AG04450 (cell line): ENCODE results near the gene PRRT1B. TPM values are rescaled to one million over a fixed set of nuclear protein-coding genes. Genes with fewer than 3 reads are reported as not detected.

Source experiments
- CTCF ChIA-PET: fragments of 300-600, 350-600 bp; formaldehyde crosslinking; extraction: SDS; loops from one replicate; lab custom pipeline; 2022; ENCODE audit warnings: antibody characterized with exemption, inconsistent platforms; lab: Charles Lee
- POLR2A ChIA-PET: fragments of 350-600 bp; formaldehyde crosslinking; extraction: SDS; loops from one replicate; lab custom pipeline; 2021; ENCODE audit warnings: antibody characterized with exemption, inconsistent platforms; lab: Yijun Ruan, JAX
- DNase-seq: peaks from one replicate; pipeline ENCODE4 v3.0.0-alpha.2; 2011; ENCODE audit warnings: low read depth, low spot score
- H3K27ac ChIP-seq: one replicate; pipeline ENCODE4 v1.5.1; 2012; ENCODE audit warnings: low read depth, low read length, control low read depth
- H3K27me3 ChIP-seq: one replicate; pipeline ENCODE4 v1.6.0; 2012; ENCODE audit warnings: low read length; ENCODE audit not compliant: control insufficient read depth, insufficient read depth
- H3K4me3 ChIP-seq: 2 replicates; pipeline ENCODE4 v1.5.1; 2011; ENCODE audit warnings: mild to moderate bottlenecking, low read depth, low read length, control low read depth
- H3K9me3 ChIP-seq: 2 replicates; pipeline ENCODE4 v1.5.1; 2012; ENCODE audit warnings: low read length; ENCODE audit not compliant: control insufficient read depth, insufficient read depth
- CTCF ChIP-seq: IDR thresholded peaks from 2 replicates; pipeline ENCODE4 v1.5.1; 2011; ENCODE audit warnings: low read depth, low read length, control low read depth, inconsistent platforms
- polyA plus RNA-seq: library from polyadenylated mRNA; depleted of rRNA; stranded (reverse); fragments of >200 nt; gene quantifications from 2 replicates; pipeline ENCODE4 v1.2.3, GENCODE V29; 2011

PRRT1B gene
- polyA plus RNA-seq, 1 experiment = not detected

GRCh38 chr9:131594906-131595665 lies 49.8 kb downstream of the PRRT1B start:
- Histone ChIP-seq H3K27me3 (no peaks in the 10 kb centered on the region), H3K4me3 (no peak overlapping the region), H3K9me3 (no peaks in the 10 kb centered on the region), H3K27ac (no peak overlapping the region)
- DNase-seq = no peak
- ChIA-PET CTCF (interaction anchor here (4.7 kb wide), 1 partner anchor 145 kb away, joined by 56 read pairs; the partner anchor contains the start of gene RAPGEF1), POLR2A (no interaction called here)
- TF ChIP-seq CTCF = no peak

- TF ChIP-seq CTCF = no peak
- CTCF ChIA-PET = no interaction called here
- Histone ChIP-seq H3K4me3 (no peak overlapping the region), H3K9me3 (no peaks in the 10 kb centered on the region), H3K27me3 (no peaks in the 10 kb centered on the region), H3K27ac (no peak overlapping the region)
- no peak for DNase-seq
- POLR2A ChIA-PET = no interaction called here
Measured at GRCh38 chr9:131595696-131596429, 50.5 kb downstream of the PRRT1B start.

- CTCF ChIA-PET = no interaction called here
- TF ChIP-seq CTCF = no peak
Measured at GRCh38 chr9:131596430-131596743, 51.1 kb downstream of the PRRT1B start.

GRCh38 chr9:131597246-131597645 lies 51.9 kb downstream of the PRRT1B start:
- H3K9me3 ChIP-seq = no peaks in the 10 kb centered on the region
- CTCF ChIA-PET = no interaction called here
- no peaks in the 10 kb centered on the region for H3K27me3 ChIP-seq
- no peak overlapping the region for H3K27ac ChIP-seq
- POLR2A ChIA-PET = no interaction called here
- DNase-seq = no peak
- no peak overlapping the region for H3K4me3 ChIP-seq
- TF ChIP-seq CTCF = no peak

More at GRCh38 chr9:131596430-131596743, 51.1 kb downstream of the PRRT1B start:
- DNase-seq = no peak
- H3K9me3 ChIP-seq = no peaks in the 10 kb centered on the region
- H3K4me3 ChIP-seq = no peak overlapping the region
- no peak overlapping the region for H3K27ac ChIP-seq
- no peaks in the 10 kb centered on the region for H3K27me3 ChIP-seq
- POLR2A ChIA-PET = no interaction called here

GRCh38 chr9:131598121-131598520 lies 52.8 kb downstream of the PRRT1B start:
- DNase-seq = no peak
- Histone ChIP-seq H3K4me3 (no peak overlapping the region), H3K27me3 (no peaks in the 10 kb centered on the region), H3K27ac (no peak overlapping the region), H3K9me3 (no peaks in the 10 kb centered on the region)
- TF ChIP-seq CTCF = no peak
- CTCF ChIA-PET = interaction anchor here (1.0 kb wide), 1 partner anchor 142 kb away, joined by 6 read pairs; the partner anchor contains the start of gene RAPGEF1
- POLR2A ChIA-PET = no interaction called here
